Activated gamma-delta T cell (primary cell): ENCODE data around the gene FBXO47.
"Not testable (repeated sequence)": the region's sequence is repeated elsewhere in the genome, so short reads cannot be mapped to it uniquely, and the experiment has no call there.

ENCODE experiments used
- DNase-seq: peaks from one replicate; lab custom pipeline; 2025; lab: John Stamatoyannopoulos, UW

Gene FBXO47

GRCh38 chr17:38922538-38923297 lies 44.5 kb downstream of the FBXO47 start:
- DNase-seq, result no peak

GRCh38 chr17:38921756-38922411 lies 45.3 kb downstream of the FBXO47 start:
- no peak for DNase-seq

- DNase-seq, result no peak
Observed at GRCh38 chr17:38920374-38921291, 46.6 kb downstream of the FBXO47 start.

- DNase-seq, result no peak
Observed at GRCh38 chr17:38919316-38920078, 47.7 kb downstream of the FBXO47 start.

GRCh38 chr17:38918916-38919315 lies 48.3 kb downstream of the FBXO47 start:
- no peak for DNase-seq

GRCh38 chr17:38918129-38918913 lies 48.9 kb downstream of the FBXO47 start:
- no peak for DNase-seq

- no peak for DNase-seq
Observed at GRCh38 chr17:38917259-38917658, 49.9 kb downstream of the FBXO47 start.

- DNase-seq, result no peak
Observed at GRCh38 chr17:38916771-38917170, 50.4 kb downstream of the FBXO47 start.

GRCh38 chr17:38915639-38915995 lies 51.6 kb downstream of the FBXO47 start:
- no peak for DNase-seq

GRCh38 chr17:38914741-38915638 lies 52.2 kb downstream of the FBXO47 start:
- no peak for DNase-seq

GRCh38 chr17:38912221-38912813 lies 54.9 kb downstream of the FBXO47 start:
- DNase-seq, result no peak

- DNase-seq, result not testable (repeated sequence)
Observed at GRCh38 chr17:38911731-38912081, 55.5 kb downstream of the FBXO47 start.

- DNase-seq, result no peak
Observed at GRCh38 chr17:38911081-38911730, 56.0 kb downstream of the FBXO47 start.

GRCh38 chr17:38910325-38910724 lies 56.9 kb downstream of the FBXO47 start:
- no peak for DNase-seq

- no peak for DNase-seq
Observed at GRCh38 chr17:38908676-38909181, 58.5 kb downstream of the FBXO47 start.

GRCh38 chr17:38907930-38908675 lies 59.1 kb downstream of the FBXO47 start:
- DNase-seq, result no peak

GRCh38 chr17:38906460-38907228 lies 60.6 kb downstream of the FBXO47 start:
- no peak for DNase-seq
